Measurements from ENCODE around the gene SPATS2.
"Not testable (repeated sequence)": the region's sequence is repeated elsewhere in the genome, so short reads cannot be mapped to it uniquely, and the experiment has no call there.

DNA sequence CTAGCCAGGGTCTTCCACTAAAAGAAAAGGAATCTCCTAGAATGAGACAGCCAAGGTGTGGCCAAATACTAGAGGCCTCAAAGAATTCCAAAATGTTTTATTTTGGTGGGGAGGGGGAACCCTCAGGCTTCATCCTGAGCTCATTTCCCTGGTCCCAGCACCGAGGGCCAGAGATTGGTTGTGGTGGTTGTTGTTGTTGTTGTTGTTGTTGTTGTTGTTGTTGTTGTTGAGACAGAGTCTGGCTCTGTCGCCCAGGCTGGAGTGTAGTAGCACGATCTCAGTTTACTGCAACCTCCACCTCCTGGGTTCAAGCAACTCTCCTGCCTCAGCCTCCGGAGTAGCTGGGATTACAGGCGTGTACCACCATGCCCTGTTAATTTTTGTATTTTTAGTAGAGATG, 166.9 kb downstream of the SPATS2 start:
- not testable (repeated sequence) for TF ChIP-seq EGR1 (IDR thresholded peaks at IDR 0.05; ENCODE audit: low read depth)
- TF ChIP-seq, protein P1, sequence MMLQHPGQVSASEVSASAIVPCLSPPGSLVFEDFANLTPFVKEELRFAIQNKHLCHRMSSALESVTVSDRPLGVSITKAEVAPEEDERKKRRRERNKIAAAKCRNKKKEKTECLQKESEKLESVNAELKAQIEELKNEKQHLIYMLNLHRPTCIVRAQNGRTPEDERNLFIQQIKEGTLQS (IDR thresholded peaks at IDR 0.05), result not testable (repeated sequence)
